ENCODE data around the gene NRP2. TPM values are rescaled to one million over a fixed set of nuclear protein-coding genes. Genes with fewer than 3 reads are reported as not detected.

The NRP2 gene
- total RNA-seq, 1 donor from 2014 or later, result 89.5 TPM

DNA sequence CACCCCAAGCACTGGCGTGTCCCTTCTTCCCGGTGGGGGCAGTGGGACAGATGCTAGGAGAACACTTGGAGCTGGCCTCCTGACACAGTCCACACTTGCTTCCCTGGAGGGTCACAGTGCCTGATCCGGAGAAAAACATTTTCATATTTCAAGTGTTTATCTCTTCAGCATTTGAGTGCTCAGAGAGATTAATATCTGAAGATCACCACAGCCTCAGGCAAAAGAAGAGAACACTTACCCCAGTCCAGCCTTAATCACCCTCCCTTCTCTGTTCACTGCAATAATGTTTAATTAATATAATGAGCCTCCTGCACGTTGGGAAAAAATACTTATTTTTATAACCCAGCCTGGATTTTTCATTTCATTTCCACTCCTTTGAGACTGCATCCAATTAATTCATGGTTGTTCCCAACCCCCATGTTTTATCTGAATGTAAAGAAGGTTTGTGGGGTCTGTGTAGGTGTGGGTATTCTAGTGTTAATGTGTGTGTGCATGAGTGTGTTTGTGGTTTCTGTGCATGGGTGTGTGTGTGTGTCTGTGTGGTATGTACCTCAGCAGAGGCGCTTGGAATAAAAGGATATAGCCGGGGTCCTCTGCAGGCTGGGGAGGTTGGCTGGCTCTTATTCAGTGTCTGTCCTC is 72.1 kb downstream of the NRP2 start:
- Mint-ChIP-seq H3K36me3 (peaks cover 3% of the 10 kb centered on the region), H3K4me1 (peaks cover 66% of the 10 kb centered on the region), H3K4me3 (no peak overlapping the region), H3K27me3 (ENCODE audit: low read depth) (no peaks in the 10 kb centered on the region), H3K27ac (peak overlapping the region; percentile 88), H3K9me3 (no peaks in the 10 kb centered on the region)
- TF ChIP-seq, protein P1, sequence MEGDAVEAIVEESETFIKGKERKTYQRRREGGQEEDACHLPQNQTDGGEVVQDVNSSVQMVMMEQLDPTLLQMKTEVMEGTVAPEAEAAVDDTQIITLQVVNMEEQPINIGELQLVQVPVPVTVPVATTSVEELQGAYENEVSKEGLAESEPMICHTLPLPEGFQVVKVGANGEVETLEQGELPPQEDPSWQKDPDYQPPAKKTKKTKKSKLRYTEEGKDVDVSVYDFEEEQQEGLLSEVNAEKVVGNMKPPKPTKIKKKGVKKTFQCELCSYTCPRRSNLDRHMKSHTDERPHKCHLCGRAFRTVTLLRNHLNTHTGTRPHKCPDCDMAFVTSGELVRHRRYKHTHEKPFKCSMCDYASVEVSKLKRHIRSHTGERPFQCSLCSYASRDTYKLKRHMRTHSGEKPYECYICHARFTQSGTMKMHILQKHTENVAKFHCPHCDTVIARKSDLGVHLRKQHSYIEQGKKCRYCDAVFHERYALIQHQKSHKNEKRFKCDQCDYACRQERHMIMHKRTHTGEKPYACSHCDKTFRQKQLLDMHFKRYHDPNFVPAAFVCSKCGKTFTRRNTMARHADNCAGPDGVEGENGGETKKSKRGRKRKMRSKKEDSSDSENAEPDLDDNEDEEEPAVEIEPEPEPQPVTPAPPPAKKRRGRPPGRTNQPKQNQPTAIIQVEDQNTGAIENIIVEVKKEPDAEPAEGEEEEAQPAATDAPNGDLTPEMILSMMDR (IDR thresholded peaks at IDR 0.05; ENCODE audit: unreplicated experiment), result no peak
- no peak for DNase-seq (ENCODE audit: low spot score in 2 of 2, unreplicated experiment in 2 of 2)

DNA sequence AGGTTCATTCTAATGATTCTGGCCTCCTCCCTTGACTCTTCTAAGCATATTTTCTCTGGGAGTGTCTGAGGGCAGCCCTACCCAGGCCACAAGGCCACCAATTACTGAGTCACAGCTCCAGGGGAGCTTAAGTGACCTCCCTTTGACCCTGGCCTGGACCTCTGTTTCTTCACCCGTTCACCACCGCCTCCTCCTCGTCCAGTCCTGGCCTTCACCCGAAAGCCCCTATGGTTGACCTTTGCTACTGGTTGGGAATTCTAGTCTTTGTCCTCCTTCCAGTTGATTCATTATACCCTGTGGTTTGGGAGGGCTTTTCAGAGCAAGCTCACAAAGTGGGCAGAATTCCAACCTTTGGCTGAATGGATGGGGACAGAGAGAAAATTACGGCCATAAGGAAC is 72.6 kb downstream of the NRP2 start:
- Mint-ChIP-seq H3K9me3 (no peaks in the 10 kb centered on the region), H3K4me1 (peaks cover 68% of the 10 kb centered on the region), H3K27me3 (ENCODE audit: low read depth) (no peaks in the 10 kb centered on the region), H3K27ac (peak overlapping the region; percentile 88), H3K36me3 (peaks cover 3% of the 10 kb centered on the region), H3K4me3 (no peak overlapping the region)
- TF ChIP-seq, protein P1 (IDR thresholded peaks at IDR 0.05; ENCODE audit: unreplicated experiment), result no peak
- no peak for DNase-seq (ENCODE audit: low spot score in 2 of 2, unreplicated experiment in 2 of 2)

DNA sequence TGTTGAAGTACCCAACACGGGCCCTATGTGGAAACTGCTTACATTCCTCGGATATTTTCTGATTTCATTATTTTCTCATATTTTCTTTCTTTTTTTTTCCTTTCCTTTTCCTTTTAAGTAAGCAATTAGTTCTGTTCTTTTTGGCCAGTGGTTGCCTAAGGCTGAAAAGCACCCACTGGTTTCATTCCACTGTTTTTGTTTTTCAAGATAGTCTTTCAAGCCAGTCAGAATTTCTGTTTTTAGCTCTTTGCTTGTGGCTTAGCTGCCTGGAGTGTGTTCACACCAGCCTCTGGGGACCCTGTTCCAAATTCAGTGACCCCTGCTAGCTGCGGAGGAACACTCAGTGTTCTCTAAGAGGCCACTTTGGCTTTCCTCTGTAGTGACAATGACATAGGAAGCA is 73.6 kb downstream of the NRP2 start:
- Mint-ChIP-seq H3K27me3 (ENCODE audit: low read depth) (no peaks in the 10 kb centered on the region), H3K27ac (peak overlapping the region; percentile 88), H3K4me3 (no peak overlapping the region), H3K9me3 (no peaks in the 10 kb centered on the region), H3K4me1 (peaks cover 71% of the 10 kb centered on the region), H3K36me3 (peaks cover 3% of the 10 kb centered on the region)
- TF ChIP-seq, protein P1 (IDR thresholded peaks at IDR 0.05; ENCODE audit: unreplicated experiment), result no peak
- DNase-seq (ENCODE audit: low spot score in 2 of 2, unreplicated experiment in 2 of 2), result no peak

DNA sequence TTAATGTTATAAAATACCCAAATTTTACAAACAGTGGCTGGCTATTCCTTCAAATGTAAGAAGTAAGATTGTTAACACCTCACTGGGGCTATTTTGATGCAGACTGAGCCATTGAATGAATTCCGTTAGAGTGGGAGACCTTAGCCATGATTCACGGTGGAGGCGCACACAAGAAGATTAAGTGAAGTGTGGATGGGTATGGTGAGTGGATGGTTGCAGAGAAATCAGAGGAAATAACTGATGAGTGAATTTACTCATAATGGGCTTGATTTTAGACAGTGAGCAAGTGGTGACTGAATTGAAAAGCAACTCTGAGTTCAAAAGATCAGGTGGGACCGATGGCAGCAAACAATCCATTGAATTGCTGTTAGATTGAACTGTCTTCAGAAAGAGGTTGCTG is 75.0 kb downstream of the NRP2 start:
- H3K4me3 Mint-ChIP-seq, result no peak overlapping the region
- TF ChIP-seq, protein P1 (IDR thresholded peaks at IDR 0.05; ENCODE audit: unreplicated experiment), result no peak
- no peak overlapping the region for H3K27ac Mint-ChIP-seq
- H3K4me1 Mint-ChIP-seq, result peaks cover 64% of the 10 kb centered on the region
- peaks cover 3% of the 10 kb centered on the region for H3K36me3 Mint-ChIP-seq
- H3K9me3 Mint-ChIP-seq, result no peaks in the 10 kb centered on the region
- no peak for DNase-seq (ENCODE audit: low spot score in 2 of 2, unreplicated experiment in 2 of 2)
- H3K27me3 Mint-ChIP-seq (ENCODE audit: low read depth), result no peaks in the 10 kb centered on the region

DNA sequence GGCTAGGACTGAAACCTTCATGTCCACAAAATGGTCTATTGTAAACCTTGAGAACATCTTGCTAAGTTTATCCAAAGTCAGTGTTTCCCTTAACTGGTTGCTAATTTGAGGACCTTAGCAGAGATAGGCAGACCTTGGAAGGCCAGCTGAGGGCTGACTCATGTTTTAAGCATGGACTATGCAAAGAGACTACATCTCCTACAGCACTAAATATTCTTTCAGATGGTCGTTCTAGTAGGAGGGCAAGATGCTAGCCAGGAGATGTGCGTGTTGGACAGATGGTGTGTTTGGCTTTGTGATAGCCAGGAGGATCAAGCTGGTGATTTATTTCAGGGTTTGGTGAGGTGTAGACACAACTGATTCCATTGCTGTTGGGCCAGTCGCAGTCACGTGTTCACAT is 75.8 kb downstream of the NRP2 start:
- Mint-ChIP-seq H3K4me1 (peaks cover 64% of the 10 kb centered on the region), H3K27me3 (ENCODE audit: low read depth) (no peaks in the 10 kb centered on the region), H3K4me3 (no peak overlapping the region), H3K9me3 (no peaks in the 10 kb centered on the region), H3K36me3 (no peaks in the 10 kb centered on the region), H3K27ac (peak overlapping the region; percentile 51)
- DNase-seq (ENCODE audit: low spot score in 2 of 2, unreplicated experiment in 2 of 2), result no peak
- TF ChIP-seq, protein P1 (IDR thresholded peaks at IDR 0.05; ENCODE audit: unreplicated experiment), result no peak

DNA sequence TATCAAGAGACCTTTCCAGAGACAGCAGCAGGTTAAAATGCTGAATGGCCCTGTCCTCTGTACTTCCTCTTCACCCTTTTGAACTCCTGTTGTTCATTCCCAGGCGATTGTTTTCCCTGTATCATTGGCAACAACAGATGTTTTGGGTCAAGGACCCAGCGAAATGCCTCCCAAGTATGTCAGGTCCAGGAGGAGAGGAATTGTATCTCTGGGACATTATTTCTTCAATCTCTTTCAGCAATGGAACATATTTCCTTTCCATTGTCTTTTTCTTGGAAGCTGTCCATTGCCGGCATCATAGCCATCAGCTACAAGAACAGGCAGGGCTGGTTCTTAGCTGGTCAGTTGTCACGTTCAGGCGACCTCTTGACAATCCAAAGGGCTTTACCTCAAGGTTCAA is 76.2 kb downstream of the NRP2 start:
- H3K4me3 Mint-ChIP-seq, result no peak overlapping the region
- H3K9me3 Mint-ChIP-seq, result no peaks in the 10 kb centered on the region
- no peak overlapping the region for H3K27ac Mint-ChIP-seq
- H3K27me3 Mint-ChIP-seq (ENCODE audit: low read depth), result no peaks in the 10 kb centered on the region
- peaks cover 64% of the 10 kb centered on the region for H3K4me1 Mint-ChIP-seq
- H3K36me3 Mint-ChIP-seq, result no peaks in the 10 kb centered on the region
- no peak for DNase-seq (ENCODE audit: low spot score in 2 of 2, unreplicated experiment in 2 of 2)
- TF ChIP-seq, protein P1 (IDR thresholded peaks at IDR 0.05; ENCODE audit: unreplicated experiment), result no peak
